IgD-negative memory B cell (primary cell): Measurements from ENCODE around the gene RET. TPM values are rescaled to one million over a fixed set of nuclear protein-coding genes. Genes with fewer than 3 reads are reported as not detected.
"Not testable (repeated sequence)": the region's sequence is repeated elsewhere in the genome, so short reads cannot be mapped to it uniquely, and the experiment has no call there.

Experiments used
- H3K27ac Mint-ChIP-seq, 3 donors: one replicate each; pipeline ENCODE4 v1.8.0; 2020 to 2022; ENCODE audit warnings: mild to moderate bottlenecking in 3 of 3, mixed read lengths in 3 of 3, moderate library complexity in 1 of 3
- H3K27me3 Mint-ChIP-seq: one replicate; pipeline ENCODE4 v1.8.0; 2021; ENCODE audit warnings: mixed read lengths
- H3K36me3 Mint-ChIP-seq: one replicate; pipeline ENCODE4 v1.8.0; 2020; ENCODE audit warnings: mild to moderate bottlenecking, mixed read lengths
- H3K4me1 Mint-ChIP-seq, 3 donors: one replicate each; pipeline ENCODE4 v1.8.0; 2020 to 2022; ENCODE audit warnings: mixed read lengths in 3 of 3, mild to moderate bottlenecking in 1 of 3
- H3K4me3 Mint-ChIP-seq, 4 donors: one replicate each; pipeline ENCODE4 v1.8.0; 2020 to 2022; ENCODE audit warnings: mild to moderate bottlenecking in 4 of 4, mixed read lengths in 4 of 4, moderate library complexity in 3 of 4
- H3K9me3 Mint-ChIP-seq, 3 donors: one replicate each; pipeline ENCODE4 v1.8.0; 2020 to 2021; ENCODE audit warnings: mixed read lengths in 3 of 3, mild to moderate bottlenecking in 1 of 3
- polyA plus RNA-seq: library from polyadenylated mRNA; unstranded; fragments of 300-500 nt; fragmentation: Illumina TruSeq; gene quantifications from one replicate; pipeline ENCODE4 v1.2.3, GENCODE V29; 2021

RET gene
- polyA plus RNA-seq, 1 donor from 2014 or later: 0.05 TPM

GRCh38 chr10:43093423-43094076 is 16.7 kb downstream of the RET start:
- Mint-ChIP-seq H3K4me3 (no peak overlapping the region), H3K27ac (no peak overlapping the region), H3K36me3 (peaks cover 3% of the 10 kb centered on the region), H3K9me3 (no peaks in the 10 kb centered on the region), H3K27me3 (peaks cover 12% of the 10 kb centered on the region), H3K4me1 (peaks cover 0 to 4% (median 3%) of the 10 kb centered on the region in 3 donors)

GRCh38 chr10:43094085-43094484 is 17.2 kb downstream of the RET start:
- Mint-ChIP-seq H3K9me3 (no peaks in the 10 kb centered on the region), H3K27ac (no peak overlapping the region), H3K36me3 (peaks cover 3% of the 10 kb centered on the region), H3K4me3 (no peak overlapping the region), H3K4me1 (peaks cover 0 to 4% (median 3%) of the 10 kb centered on the region in 3 donors), H3K27me3 (peaks cover 12% of the 10 kb centered on the region)

GRCh38 chr10:43099339-43099738 is 22.5 kb downstream of the RET start:
- H3K4me1 Mint-ChIP-seq, H3K9me3 Mint-ChIP-seq, H3K36me3 Mint-ChIP-seq: not testable (repeated sequence)
- peak overlapping the region in 1 of 4 donors; percentile 58 for H3K4me3 Mint-ChIP-seq
- peaks cover 16% of the 10 kb centered on the region for H3K27me3 Mint-ChIP-seq
- peak overlapping the region in 1 of 3 donors; percentile 32 for H3K27ac Mint-ChIP-seq

- Mint-ChIP-seq H3K4me3 (no peak overlapping the region), H3K27ac (no peak overlapping the region), H3K4me1 (peaks cover 0 to 6% (median 1%) of the 10 kb centered on the region in 3 donors), H3K27me3 (peaks cover 16% of the 10 kb centered on the region), H3K36me3 (peaks cover 2% of the 10 kb centered on the region), H3K9me3 (no peaks in the 10 kb centered on the region)
Observed at GRCh38 chr10:43099928-43100327, 23.1 kb downstream of the RET start.

- H3K4me1 Mint-ChIP-seq: peaks cover 0 to 6% (median 1%) of the 10 kb centered on the region in 3 donors
- no peak overlapping the region for H3K27ac Mint-ChIP-seq
- H3K4me3 Mint-ChIP-seq: no peak overlapping the region
- H3K9me3 Mint-ChIP-seq: no peaks in the 10 kb centered on the region
- H3K36me3 Mint-ChIP-seq: peaks cover 2% of the 10 kb centered on the region
- peaks cover 19% of the 10 kb centered on the region for H3K27me3 Mint-ChIP-seq
Observed at GRCh38 chr10:43100366-43100765, 23.5 kb downstream of the RET start.

GRCh38 chr10:43102063-43102828 is 25.4 kb downstream of the RET start:
- Mint-ChIP-seq H3K27ac (peak overlapping the region in 1 of 3 donors; percentile 10), H3K4me1 (peaks cover 7 to 14% (median 8%) of the 10 kb centered on the region in 3 donors)

GRCh38 chr10:43105102-43105955 is 28.5 kb downstream of the RET start:
- no peaks in the 10 kb centered on the region for H3K9me3 Mint-ChIP-seq
- no peaks in the 10 kb centered on the region for H3K36me3 Mint-ChIP-seq
- peaks cover 18% of the 10 kb centered on the region for H3K27me3 Mint-ChIP-seq
- H3K27ac Mint-ChIP-seq: peak overlapping the region in 2 of 3 donors; percentile 39 to 76
- H3K4me3 Mint-ChIP-seq: peak overlapping the region; percentile 76 to 95 (median 82)
- peaks cover 7 to 21% (median 9%) of the 10 kb centered on the region in 3 donors for H3K4me1 Mint-ChIP-seq

More at GRCh38 chr10:43102063-43102828, 25.4 kb downstream of the RET start:
- Mint-ChIP-seq H3K36me3 (peaks cover 2% of the 10 kb centered on the region), H3K9me3 (no peaks in the 10 kb centered on the region), H3K27me3 (peaks cover 18% of the 10 kb centered on the region), H3K4me3 (peak overlapping the region in 1 of 4 donors; percentile 66)

- Mint-ChIP-seq H3K4me1 (peaks cover 7 to 21% (median 9%) of the 10 kb centered on the region in 3 donors), H3K27me3 (peaks cover 18% of the 10 kb centered on the region), H3K9me3 (no peaks in the 10 kb centered on the region), H3K4me3 (peak overlapping the region; percentile 44 to 78 (median 74)), H3K27ac (peak overlapping the region in 2 of 3 donors; percentile 31 to 39), H3K36me3 (no peaks in the 10 kb centered on the region)
Observed at GRCh38 chr10:43105956-43106229, 29.0 kb downstream of the RET start.

- H3K36me3 Mint-ChIP-seq: no peaks in the 10 kb centered on the region
- H3K27me3 Mint-ChIP-seq: peaks cover 18% of the 10 kb centered on the region
- H3K4me3 Mint-ChIP-seq: peak overlapping the region; percentile 62 to 86 (median 76)
- H3K4me1 Mint-ChIP-seq: peaks cover 7 to 21% (median 9%) of the 10 kb centered on the region in 3 donors
- H3K9me3 Mint-ChIP-seq: no peaks in the 10 kb centered on the region
- H3K27ac Mint-ChIP-seq: peak overlapping the region; percentile 23 to 63 (median 52)
Observed at GRCh38 chr10:43106256-43107091, 29.6 kb downstream of the RET start.

GRCh38 chr10:43108951-43109350 is 32.1 kb downstream of the RET start:
- peak overlapping the region in 1 of 3 donors; percentile 64 for H3K27ac Mint-ChIP-seq
- H3K4me3 Mint-ChIP-seq: no peak overlapping the region
- no peaks in the 10 kb centered on the region for H3K9me3 Mint-ChIP-seq
- H3K36me3 Mint-ChIP-seq: no peaks in the 10 kb centered on the region
- peaks cover 6% of the 10 kb centered on the region for H3K27me3 Mint-ChIP-seq
- peaks cover 7 to 16% (median 7%) of the 10 kb centered on the region in 3 donors for H3K4me1 Mint-ChIP-seq

GRCh38 chr10:43109671-43110249 is 32.9 kb downstream of the RET start:
- H3K27ac Mint-ChIP-seq: peak overlapping the region in 1 of 3 donors; percentile 64
- peaks cover 7 to 15% (median 7%) of the 10 kb centered on the region in 3 donors for H3K4me1 Mint-ChIP-seq
- H3K4me3 Mint-ChIP-seq: no peak overlapping the region
- no peaks in the 10 kb centered on the region for H3K36me3 Mint-ChIP-seq
- no peaks in the 10 kb centered on the region for H3K9me3 Mint-ChIP-seq
- peaks cover 3% of the 10 kb centered on the region for H3K27me3 Mint-ChIP-seq

GRCh38 chr10:43110338-43111071 is 33.6 kb downstream of the RET start:
- H3K36me3 Mint-ChIP-seq: no peaks in the 10 kb centered on the region
- H3K9me3 Mint-ChIP-seq: no peaks in the 10 kb centered on the region
- no peaks in the 10 kb centered on the region for H3K27me3 Mint-ChIP-seq
- no peak overlapping the region for H3K4me3 Mint-ChIP-seq
- peaks cover 7 to 15% (median 7%) of the 10 kb centered on the region in 3 donors for H3K4me1 Mint-ChIP-seq
- H3K27ac Mint-ChIP-seq: no peak overlapping the region

- Mint-ChIP-seq H3K4me1 (peaks cover 6 to 15% (median 7%) of the 10 kb centered on the region in 3 donors), H3K4me3 (no peak overlapping the region), H3K9me3 (no peaks in the 10 kb centered on the region), H3K27me3 (no peaks in the 10 kb centered on the region), H3K27ac (no peak overlapping the region), H3K36me3 (no peaks in the 10 kb centered on the region)
Observed at GRCh38 chr10:43111101-43111500, 34.2 kb downstream of the RET start.
